Measurements from ENCODE around the gene SPATA6L.

DNA sequence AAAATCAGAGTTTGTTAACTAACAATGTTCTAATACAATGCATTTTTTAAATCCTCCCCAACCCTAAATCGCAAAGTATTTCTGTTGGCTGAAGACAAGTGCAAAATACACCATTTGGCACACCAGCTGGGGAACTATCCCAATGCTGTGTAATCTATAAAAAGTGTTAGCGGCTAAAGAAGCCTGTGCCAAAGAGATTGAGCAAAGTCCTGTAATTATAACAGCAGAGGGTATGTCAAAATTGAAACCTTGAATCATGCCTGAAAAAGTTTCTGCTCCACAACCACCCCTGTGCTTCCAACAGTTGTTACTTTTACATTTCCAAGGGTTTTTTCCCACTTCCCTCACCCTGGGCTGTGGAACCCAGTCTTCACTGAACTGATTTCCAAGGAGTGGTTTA, 87.3 kb downstream of the SPATA6L start:
- TF ChIP-seq, protein P1, sequence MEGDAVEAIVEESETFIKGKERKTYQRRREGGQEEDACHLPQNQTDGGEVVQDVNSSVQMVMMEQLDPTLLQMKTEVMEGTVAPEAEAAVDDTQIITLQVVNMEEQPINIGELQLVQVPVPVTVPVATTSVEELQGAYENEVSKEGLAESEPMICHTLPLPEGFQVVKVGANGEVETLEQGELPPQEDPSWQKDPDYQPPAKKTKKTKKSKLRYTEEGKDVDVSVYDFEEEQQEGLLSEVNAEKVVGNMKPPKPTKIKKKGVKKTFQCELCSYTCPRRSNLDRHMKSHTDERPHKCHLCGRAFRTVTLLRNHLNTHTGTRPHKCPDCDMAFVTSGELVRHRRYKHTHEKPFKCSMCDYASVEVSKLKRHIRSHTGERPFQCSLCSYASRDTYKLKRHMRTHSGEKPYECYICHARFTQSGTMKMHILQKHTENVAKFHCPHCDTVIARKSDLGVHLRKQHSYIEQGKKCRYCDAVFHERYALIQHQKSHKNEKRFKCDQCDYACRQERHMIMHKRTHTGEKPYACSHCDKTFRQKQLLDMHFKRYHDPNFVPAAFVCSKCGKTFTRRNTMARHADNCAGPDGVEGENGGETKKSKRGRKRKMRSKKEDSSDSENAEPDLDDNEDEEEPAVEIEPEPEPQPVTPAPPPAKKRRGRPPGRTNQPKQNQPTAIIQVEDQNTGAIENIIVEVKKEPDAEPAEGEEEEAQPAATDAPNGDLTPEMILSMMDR (IDR thresholded peaks at IDR 0.05): no peak
- TF ChIP-seq POLR2A (IDR thresholded peaks at IDR 0.05): peak in 1 of 2 donors; percentile 12

Data from thyroid gland (tissue), 4 donors.